HuH-7.5 (cell line): Measurements from ENCODE around the gene CEP55.

Experiments
- DNase-seq: peaks from one replicate; pipeline ENCODE4 v3.0.0; 2011; ENCODE audit warnings: low spot score

The CEP55 gene

GRCh38 chr10:93566435-93567276 is 70.2 kb downstream of the CEP55 start, which contains the start of gene FFAR4:
Gene FFAR4, plus strand, starts transcription at chr10:93566665. Its CDS starts 56 bp downstream, at chr10:93566721.
- peak; percentile 58 for DNase-seq

- no peak for DNase-seq
Observed at GRCh38 chr10:93567277-93568104, 71.1 kb downstream of the CEP55 start.

DNA sequence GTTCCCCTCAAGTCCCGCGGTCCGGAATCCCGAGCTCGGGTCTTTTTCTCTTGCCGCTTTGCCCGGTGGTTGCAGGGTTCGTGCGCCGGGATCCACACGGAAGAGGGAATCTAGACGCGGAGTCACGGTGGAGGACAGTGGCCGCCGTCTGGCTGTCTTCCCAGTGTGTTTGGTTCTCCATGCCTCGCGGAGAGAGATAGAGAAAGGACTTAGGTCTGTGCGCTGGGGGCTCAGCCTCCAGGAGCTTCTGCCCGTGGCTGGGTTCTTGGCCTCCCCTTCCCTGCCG is 71.6 kb downstream of the CEP55 start:
- no peak for DNase-seq

GRCh38 chr10:93570383-93570782 is 74.0 kb downstream of the CEP55 start:
- no peak for DNase-seq

- no peak for DNase-seq
Observed at GRCh38 chr10:93572606-93573005, 76.2 kb downstream of the CEP55 start.

- DNase-seq, result no peak
Observed at GRCh38 chr10:93573051-93573909, 76.9 kb downstream of the CEP55 start.

DNA sequence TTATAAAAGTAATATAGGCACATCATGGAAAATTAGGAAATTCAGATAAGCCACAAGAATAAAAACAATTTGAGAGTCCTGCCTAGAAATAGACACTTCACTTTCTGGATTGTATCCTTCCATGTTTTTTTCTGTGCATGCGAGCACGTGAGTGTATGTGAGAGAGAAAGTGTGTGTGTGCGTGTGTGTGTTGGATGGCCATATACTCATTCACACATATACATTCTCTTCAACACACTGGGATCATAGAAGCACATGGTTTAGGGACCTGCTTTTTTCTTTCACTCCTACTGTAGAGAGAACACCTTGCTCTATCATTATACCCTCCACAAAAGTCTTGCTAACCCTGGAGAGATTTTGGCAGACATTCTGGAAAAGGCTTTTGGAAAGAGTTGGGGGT is 77.5 kb downstream of the CEP55 start:
- DNase-seq, result no peak

- DNase-seq, result no peak
Observed at GRCh38 chr10:93576888-93577287, 80.5 kb downstream of the CEP55 start.

DNA sequence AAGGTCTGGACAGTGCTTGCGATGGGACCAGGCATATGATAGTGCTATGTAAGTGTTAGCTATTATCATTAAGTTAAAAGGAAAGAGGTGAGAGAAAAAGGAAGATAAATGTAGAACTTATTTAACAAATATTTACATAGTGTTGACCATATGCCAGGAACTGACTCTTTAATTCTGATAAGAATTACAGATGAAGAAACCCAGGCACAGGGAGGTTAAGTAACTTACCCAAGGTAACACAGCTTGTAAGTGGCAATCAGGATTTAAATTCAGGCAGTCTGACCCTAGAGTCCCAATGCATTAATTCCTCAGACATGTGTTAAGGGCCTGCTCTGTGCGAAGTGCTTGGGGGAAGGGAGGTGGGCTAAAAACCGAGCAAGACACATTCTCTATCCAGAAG is 81.2 kb downstream of the CEP55 start:
- no peak for DNase-seq
